GM12878 (cell line): ENCODE measurements around the gene NEUROD6. TPM values are rescaled to one million over a fixed set of nuclear protein-coding genes. Genes with fewer than 3 reads are reported as not detected.

Experiments used
- ATAC-seq: fragments of 200-7000 bp; cut with Tn5 transposase; 3 replicates; pipeline ENCODE4 v1.9.1; 2020; ENCODE audit warnings: mild to moderate bottlenecking, moderate library complexity
- BruUV-seq: library from RNA; stranded (reverse); fragments of 400-500 nt; replicated peaks from 2 replicates; lab custom pipeline; 2021; lab: Mats Ljungman, UMichigan
- CTCF ChIA-PET: fragments of 300-600 bp; sonication (Branson Sonifier 250); formaldehyde crosslinking; extraction: SDS; loops from one replicate; lab custom pipeline; 2021; ENCODE audit warnings: inconsistent platforms; lab: Yijun Ruan, JAX
- POLR2A ChIA-PET: fragments of 350-600 bp; formaldehyde crosslinking; extraction: SDS; loops from one replicate; lab custom pipeline; 2021; ENCODE audit warnings: inconsistent platforms; lab: Charles Lee
- RAD21 ChIA-PET: fragments of 300-600 bp; sonication (Branson Sonifier 250); formaldehyde crosslinking; loops from one replicate; lab custom pipeline; 2023; ENCODE audit warnings: antibody characterized with exemption; ENCODE audit not compliant: unreplicated experiment; lab: Charles Lee
- SMC1A ChIA-PET: fragments of 300-600 bp; sonication (Branson Sonifier 250); formaldehyde crosslinking; loops from one replicate; lab custom pipeline; 2023; ENCODE audit not compliant: unreplicated experiment, uncharacterized antibody; lab: Charles Lee
- DNase-seq: peaks from one replicate; pipeline ENCODE4 v3.0.0-alpha.2; 2011; ENCODE audit warnings: low read depth, low spot score
- FAIRE-seq: peaks from 3 replicates; lab custom pipeline; 2011; peaks lifted over from hg19 to GRCh38; lab: Jason Lieb, UNC
- H2AFZ ChIP-seq: 2 replicates; pipeline ENCODE4 v1.6.0; 2011; ENCODE audit warnings: low read depth, low read length, control low read depth; ENCODE audit not compliant: control insufficient read depth
- H3K27ac ChIP-seq: 2 replicates; pipeline ENCODE4 v1.5.1; 2011; ENCODE audit warnings: control low read depth; ENCODE audit not compliant: control insufficient read depth, insufficient read depth
- H3K27me3 ChIP-seq, 2 experiments: replicated peaks in 1 of 2; 2 replicates each; pipeline versions ENCODE4 v1.6.0 to v1.6.1; 2011; ENCODE audit warnings: low read length in 1 of 2; ENCODE audit not compliant: control insufficient read depth in 2 of 2, insufficient read depth in 2 of 2
- H3K36me3 ChIP-seq, 2 experiments: 2 replicates each; pipeline ENCODE4 v1.5.1; 2011; ENCODE audit warnings: low read length in 1 of 2; ENCODE audit not compliant: control insufficient read depth in 2 of 2, insufficient read depth in 2 of 2
- H3K4me1 ChIP-seq: 2 replicates; pipeline ENCODE4 v1.6.1; 2011; ENCODE audit warnings: mild to moderate bottlenecking, low read length, moderate library complexity, mixed read lengths; ENCODE audit not compliant: control insufficient read depth, insufficient read depth
- H3K4me2 ChIP-seq: 2 replicates; pipeline ENCODE4 v1.6.0; 2011; ENCODE audit warnings: control low read depth; ENCODE audit not compliant: control insufficient read depth, insufficient read depth
- H3K4me3 ChIP-seq: fragments of 200-600 bp; sonication (generic); 2 replicates; pipeline ENCODE4 v1.5.1; 2016
- H3K79me2 ChIP-seq: 2 replicates; pipeline ENCODE4 v1.6.0; 2011; ENCODE audit warnings: low read length; ENCODE audit not compliant: control insufficient read depth, insufficient read depth
- H3K9ac ChIP-seq: 2 replicates; pipeline ENCODE4 v1.8.0; 2011; ENCODE audit warnings: low read length, control low read depth, mixed read lengths; ENCODE audit not compliant: control insufficient read depth, insufficient read depth
- H3K9me3 ChIP-seq: replicated peaks from 3 replicates; pipeline ENCODE4 v1.5.1; 2011; ENCODE audit warnings: mild to moderate bottlenecking, low read length; ENCODE audit not compliant: control insufficient read depth, insufficient read depth
- H4K20me1 ChIP-seq: 2 replicates; pipeline ENCODE4 v1.6.0; 2011; ENCODE audit not compliant: control insufficient read depth, insufficient read depth
- ASH2L ChIP-seq: fragments of 300-600, 200-600 bp; sonication (generic); IDR thresholded peaks from 2 replicates; pipeline ENCODE4 v1.6.1; 2017; ENCODE audit warnings: low read depth, mild to moderate bottlenecking, borderline replicate concordance
- BCL3 ChIP-seq: IDR thresholded peaks from 2 replicates; pipeline ENCODE4 v1.6.1; 2011; ENCODE audit warnings: borderline replicate concordance, low read depth, mild to moderate bottlenecking, moderate library complexity, low read length; ENCODE audit not compliant: insufficient read depth, poor library complexity, severe bottlenecking
- CREB1 ChIP-seq: IDR thresholded peaks from 2 replicates; pipeline ENCODE4 v1.6.1; 2012; ENCODE audit warnings: low read depth, mild to moderate bottlenecking, inconsistent platforms
- EED ChIP-seq: sonication (generic); IDR thresholded peaks from 2 replicates; pipeline ENCODE4 v1.6.1; 2016; ENCODE audit warnings: antibody characterized with exemption, low read depth
- FOXM1 ChIP-seq: IDR thresholded peaks from 2 replicates; pipeline ENCODE4 v1.6.1; 2012; ENCODE audit warnings: low read depth, mild to moderate bottlenecking, inconsistent platforms, low read length, moderate library complexity
- GATAD2B ChIP-seq: fragments of 450-650 bp; conservative IDR thresholded peaks from 2 replicates; pipeline ENCODE4 v1.6.1; 2017; ENCODE audit warnings: low read depth, mild to moderate bottlenecking, moderate library complexity
- HDAC2 ChIP-seq: fragments of 200-600 bp; sonication (generic); IDR thresholded peaks from 2 replicates; pipeline ENCODE4 v1.6.1; 2017
- IRF5 ChIP-seq: fragments of 450-650 bp; IDR thresholded peaks from 2 replicates; pipeline ENCODE4 v1.6.1; 2017; ENCODE audit warnings: borderline replicate concordance
- JUND ChIP-seq: IDR thresholded peaks from 2 replicates; pipeline ENCODE4 v1.6.1; 2012; ENCODE audit warnings: low read depth, mild to moderate bottlenecking, low read length, improper control_type of control experiment, moderate library complexity
- KAT2A ChIP-seq: conservative IDR thresholded peaks from 2 replicates; pipeline ENCODE4 v1.6.1; 2011; ENCODE audit warnings: low read depth, low read length; ENCODE audit not compliant: control insufficient read depth
- LARP7 ChIP-seq: fragments of 450-650 bp; IDR thresholded peaks from 2 replicates; pipeline ENCODE4 v1.6.1; 2017; ENCODE audit warnings: mild to moderate bottlenecking
- MTA3 ChIP-seq: IDR thresholded peaks from 2 replicates; pipeline ENCODE4 v1.6.1; 2012; ENCODE audit warnings: low read length, inconsistent platforms, borderline replicate concordance
- RUNX3 ChIP-seq: IDR thresholded peaks from 2 replicates; pipeline ENCODE4 v1.6.1; 2012; ENCODE audit warnings: low read length, inconsistent platforms
- SIX5 ChIP-seq: IDR thresholded peaks from 2 replicates; pipeline ENCODE4 v1.6.1; 2011; ENCODE audit warnings: mild to moderate bottlenecking, low read depth, low read length, moderate library complexity; ENCODE audit not compliant: severe bottlenecking
- SMAD1 ChIP-seq: fragments of 450-650 bp; IDR thresholded peaks from 2 replicates; pipeline ENCODE4 v1.6.1; 2018; ENCODE audit warnings: mild to moderate bottlenecking, low read depth; ENCODE audit not compliant: partially characterized antibody
- SMC3 ChIP-seq: IDR thresholded peaks from 2 replicates; pipeline ENCODE4 v1.6.1; 2011; ENCODE audit warnings: low read length, improper control_type of control experiment, borderline replicate concordance
- SREBF1 ChIP-seq: IDR thresholded peaks from 2 replicates; pipeline ENCODE4 v1.6.1; 2012; ENCODE audit warnings: mild to moderate bottlenecking, low read length
- TCF12 ChIP-seq: IDR thresholded peaks from 2 replicates; pipeline ENCODE4 v1.6.1; 2011; ENCODE audit warnings: low read depth, mild to moderate bottlenecking, low read length
- TCF7 ChIP-seq: IDR thresholded peaks from 2 replicates; pipeline ENCODE4 v1.6.1; 2014; ENCODE audit warnings: antibody characterized with exemption, borderline replicate concordance
- ZBTB33 ChIP-seq: fragments of 450-650 bp; IDR thresholded peaks from 2 replicates; pipeline ENCODE4 v1.6.1; 2017; ENCODE audit warnings: mild to moderate bottlenecking
- WGBS: methylation state at CpG from one replicate; pipeline ENCODE4 v1.1.6; 2016; ENCODE audit warnings: low lambda C conversion rate; ENCODE audit not compliant: insufficient replicate concordance, insufficient coverage; ENCODE audit errors: missing lambda C conversion rate; 5-methylcytosine and 5-hydroxymethylcytosine counted together
- in situ Hi-C: fragments of 300-500 bp; cut with MboI; formaldehyde crosslinking; loops from 9 replicates; pipeline ENCODE4 v1.14.3; 2018; ENCODE audit warnings: mixed read lengths
- intact Hi-C: fragments of 100-400 bp; cut with micrococcal nuclease; formaldehyde crosslinking; loops from one replicate; pipeline ENCODE4 v1.14.2; 2022; ENCODE audit not compliant: unreplicated experiment
- polyA plus RNA-seq, 11 experiments: library from polyadenylated mRNA; depleted of rRNA in 4 of 11; unstranded in 6 of 11; stranded (reverse) in 5 of 11; fragments of >200 nt; fragmentation: Nextera tagmentation in 4 of 11; fragmentation: Illumina TruSeq in 1 of 11; extraction: Ambion mirVana in 4 of 11; extraction: Trizol in 1 of 11; gene quantifications; 1 replicate in 1 of 11; 2 replicates in 10 of 11; pipeline versions ENCODE4 v1.2.1 to v1.2.3, GENCODE V29; 2011 to 2016; ENCODE audit warnings: inconsistent platforms in 2 of 11, missing spikeins in 2 of 11, low read depth in 1 of 11
- total RNA-seq, 4 experiments: library from RNA; depleted of rRNA in 3 of 4; stranded (reverse); fragments of >200 nt in 3 of 4; fragmentation: Illumina TruSeq in 1 of 4; extraction: Trizol in 1 of 4; gene quantifications; 2 replicates each; pipeline versions ENCODE4 v1.2.1 to v1.2.3, GENCODE V29; 2013 to 2021

The NEUROD6 gene
- total and polyA plus RNA-seq, 10 of the 15 experiments (the other 5 are each of a cell fraction or from before 2014, with no cell fraction given) = not detected

- TF ChIP-seq ZBTB33 (no peak), SMAD1 (no peak), SREBF1 (no peak), IRF5 (no peak), MTA3 (no peak), TCF7 (no peak), TCF12 (no peak), ASH2L (no peak), FOXM1 (no peak), LARP7 (no peak)
These were observed 22.5 kb upstream of the NEUROD6 start (continued) for GRCh38 chr7:31363051-31363450.

- intact Hi-C loops = no loop called here
- BruUV-seq = no TSS peak
- ChIA-PET RAD21 (no interaction called here), SMC1A (no interaction called here), POLR2A (no interaction called here), CTCF (no interaction called here)
- no peak overlapping the region for H3K9ac ChIP-seq
- no peaks in the 10 kb centered on the region for H3K36me3 ChIP-seq
- no peak for DNase-seq
- H3K27me3 ChIP-seq = peaks cover 0 to 1% of the 10 kb centered on the region in 2 experiments; a peak in 1 of 4 replicates
- no peak for ATAC-seq
- FAIRE-seq = no peak
- WGBS = 8% methylated on average over 1 of the region's 1 CpG
- H3K4me2 ChIP-seq = no peak overlapping the region
- no peaks in the 10 kb centered on the region for H4K20me1 ChIP-seq
- no peak overlapping the region for H3K27ac ChIP-seq
- in situ Hi-C loops = no loop called here
- H2AFZ ChIP-seq = no peak overlapping the region
- H3K79me2 ChIP-seq = no peaks in the 10 kb centered on the region
- H3K4me3 ChIP-seq = no peak overlapping the region
- H3K4me1 ChIP-seq = no peaks in the 10 kb centered on the region
- no peaks in the 10 kb centered on the region for H3K9me3 ChIP-seq
- no peak for TF ChIP-seq CREB1
- no peak for TF ChIP-seq KAT2A
- no peak for TF ChIP-seq GATAD2B
- no peak for TF ChIP-seq HDAC2
- no peak for TF ChIP-seq SIX5
- no peak for TF ChIP-seq BCL3
- TF ChIP-seq RUNX3 = no peak
- TF ChIP-seq SMC3 = no peak
- TF ChIP-seq EED = no peak
- no peak for TF ChIP-seq JUND
These were observed 21.9 kb upstream of the NEUROD6 start for GRCh38 chr7:31362401-31362800.
